ENCODE data around the gene HOXB3. TPM values are rescaled to one million over a fixed set of nuclear protein-coding genes. Genes with fewer than 3 reads are reported as not detected.

The HOXB3 gene
- total and polyA plus RNA-seq, 2 of the 13 experiments (the other 11 are each of a cell fraction or from before 2014, with no cell fraction given) = not detected

DNA sequence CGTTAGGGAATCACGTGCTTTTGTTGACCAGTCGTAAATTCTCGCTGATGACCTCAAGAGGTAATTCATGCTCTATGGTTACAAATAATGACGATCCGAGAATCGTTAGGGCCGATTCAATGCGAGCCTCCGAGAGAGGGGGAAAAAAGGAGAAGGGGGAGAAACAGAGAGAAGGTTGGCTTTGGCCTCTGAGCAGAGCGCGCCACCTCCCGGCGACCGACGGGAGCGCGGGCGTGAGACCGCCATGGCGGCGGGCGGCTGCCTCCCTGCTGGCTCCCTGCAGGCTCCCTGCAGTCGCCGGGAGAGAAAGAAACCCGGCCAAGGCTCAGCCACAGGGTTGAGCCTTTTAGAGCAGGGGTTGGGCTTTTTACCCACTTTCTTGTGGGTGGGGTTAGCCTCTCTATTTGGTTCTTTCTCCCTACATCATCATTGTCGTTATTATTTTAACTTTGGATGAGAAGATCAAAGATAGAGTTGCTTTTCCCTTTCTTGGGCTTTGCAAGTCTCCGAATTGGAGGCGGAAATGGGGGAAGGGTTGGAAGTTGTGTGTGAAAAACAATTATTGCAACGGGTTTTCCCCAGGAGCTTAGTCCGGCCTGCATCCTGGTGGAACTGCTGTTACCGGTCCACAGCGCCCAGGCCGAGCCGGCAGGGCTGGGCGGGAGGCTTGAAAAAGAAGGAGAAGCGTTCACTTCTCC is 3.9 kb upstream of the HOXB3 start (continued):
- TF ChIP-seq, protein P1, sequence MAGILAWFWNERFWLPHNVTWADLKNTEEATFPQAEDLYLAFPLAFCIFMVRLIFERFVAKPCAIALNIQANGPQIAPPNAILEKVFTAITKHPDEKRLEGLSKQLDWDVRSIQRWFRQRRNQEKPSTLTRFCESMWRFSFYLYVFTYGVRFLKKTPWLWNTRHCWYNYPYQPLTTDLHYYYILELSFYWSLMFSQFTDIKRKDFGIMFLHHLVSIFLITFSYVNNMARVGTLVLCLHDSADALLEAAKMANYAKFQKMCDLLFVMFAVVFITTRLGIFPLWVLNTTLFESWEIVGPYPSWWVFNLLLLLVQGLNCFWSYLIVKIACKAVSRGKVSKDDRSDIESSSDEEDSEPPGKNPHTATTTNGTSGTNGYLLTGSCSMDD (CRISPR knock-in tag; IDR thresholded peaks at IDR 0.05) = no peak
- TF ChIP-seq NFE2L2 (IDR thresholded peaks at IDR 0.05; ENCODE audit: low read length) = no peak
- TF ChIP-seq, protein P2, sequence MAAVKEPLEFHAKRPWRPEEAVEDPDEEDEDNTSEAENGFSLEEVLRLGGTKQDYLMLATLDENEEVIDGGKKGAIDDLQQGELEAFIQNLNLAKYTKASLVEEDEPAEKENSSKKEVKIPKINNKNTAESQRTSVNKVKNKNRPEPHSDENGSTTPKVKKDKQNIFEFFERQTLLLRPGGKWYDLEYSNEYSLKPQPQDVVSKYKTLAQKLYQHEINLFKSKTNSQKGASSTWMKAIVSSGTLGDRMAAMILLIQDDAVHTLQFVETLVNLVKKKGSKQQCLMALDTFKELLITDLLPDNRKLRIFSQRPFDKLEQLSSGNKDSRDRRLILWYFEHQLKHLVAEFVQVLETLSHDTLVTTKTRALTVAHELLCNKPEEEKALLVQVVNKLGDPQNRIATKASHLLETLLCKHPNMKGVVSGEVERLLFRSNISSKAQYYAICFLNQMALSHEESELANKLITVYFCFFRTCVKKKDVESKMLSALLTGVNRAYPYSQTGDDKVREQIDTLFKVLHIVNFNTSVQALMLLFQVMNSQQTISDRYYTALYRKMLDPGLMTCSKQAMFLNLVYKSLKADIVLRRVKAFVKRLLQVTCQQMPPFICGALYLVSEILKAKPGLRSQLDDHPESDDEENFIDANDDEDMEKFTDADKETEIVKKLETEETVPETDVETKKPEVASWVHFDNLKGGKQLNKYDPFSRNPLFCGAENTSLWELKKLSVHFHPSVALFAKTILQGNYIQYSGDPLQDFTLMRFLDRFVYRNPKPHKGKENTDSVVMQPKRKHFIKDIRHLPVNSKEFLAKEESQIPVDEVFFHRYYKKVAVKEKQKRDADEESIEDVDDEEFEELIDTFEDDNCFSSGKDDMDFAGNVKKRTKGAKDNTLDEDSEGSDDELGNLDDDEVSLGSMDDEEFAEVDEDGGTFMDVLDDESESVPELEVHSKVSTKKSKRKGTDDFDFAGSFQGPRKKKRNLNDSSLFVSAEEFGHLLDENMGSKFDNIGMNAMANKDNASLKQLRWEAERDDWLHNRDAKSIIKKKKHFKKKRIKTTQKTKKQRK (IDR thresholded peaks at IDR 0.05; ENCODE audit: low read length) = no peak
- TF ChIP-seq, protein P3, sequence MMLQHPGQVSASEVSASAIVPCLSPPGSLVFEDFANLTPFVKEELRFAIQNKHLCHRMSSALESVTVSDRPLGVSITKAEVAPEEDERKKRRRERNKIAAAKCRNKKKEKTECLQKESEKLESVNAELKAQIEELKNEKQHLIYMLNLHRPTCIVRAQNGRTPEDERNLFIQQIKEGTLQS (CRISPR knock-in tag; IDR thresholded peaks at IDR 0.05) = no peak
- no peak for TF ChIP-seq ZNF256 (CRISPR knock-in tag; conservative IDR thresholded peaks at IDR 0.05)
- TF ChIP-seq TSC22D2 (CRISPR knock-in tag; IDR thresholded peaks at IDR 0.05; ENCODE audit: borderline replicate concordance) = no peak
- TF ChIP-seq ARNT2 (CRISPR knock-in tag; IDR thresholded peaks at IDR 0.05; ENCODE audit: low read depth) = no peak
- TF ChIP-seq, protein P4, sequence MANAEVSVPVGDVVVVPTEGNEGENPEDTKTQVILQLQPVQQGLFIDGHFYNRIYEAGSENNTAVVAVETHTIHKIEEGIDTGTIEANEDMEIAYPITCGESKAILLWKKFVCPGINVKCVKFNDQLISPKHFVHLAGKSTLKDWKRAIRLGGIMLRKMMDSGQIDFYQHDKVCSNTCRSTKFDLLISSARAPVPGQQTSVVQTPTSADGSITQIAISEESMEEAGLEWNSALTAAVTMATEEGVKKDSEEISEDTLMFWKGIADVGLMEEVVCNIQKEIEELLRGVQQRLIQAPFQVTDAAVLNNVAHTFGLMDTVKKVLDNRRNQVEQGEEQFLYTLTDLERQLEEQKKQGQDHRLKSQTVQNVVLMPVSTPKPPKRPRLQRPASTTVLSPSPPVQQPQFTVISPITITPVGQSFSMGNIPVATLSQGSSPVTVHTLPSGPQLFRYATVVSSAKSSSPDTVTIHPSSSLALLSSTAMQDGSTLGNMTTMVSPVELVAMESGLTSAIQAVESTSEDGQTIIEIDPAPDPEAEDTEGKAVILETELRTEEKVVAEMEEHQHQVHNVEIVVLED (CRISPR knock-in tag; IDR thresholded peaks at IDR 0.05; ENCODE audit: borderline replicate concordance) = no peak
- TF ChIP-seq, protein P5, sequence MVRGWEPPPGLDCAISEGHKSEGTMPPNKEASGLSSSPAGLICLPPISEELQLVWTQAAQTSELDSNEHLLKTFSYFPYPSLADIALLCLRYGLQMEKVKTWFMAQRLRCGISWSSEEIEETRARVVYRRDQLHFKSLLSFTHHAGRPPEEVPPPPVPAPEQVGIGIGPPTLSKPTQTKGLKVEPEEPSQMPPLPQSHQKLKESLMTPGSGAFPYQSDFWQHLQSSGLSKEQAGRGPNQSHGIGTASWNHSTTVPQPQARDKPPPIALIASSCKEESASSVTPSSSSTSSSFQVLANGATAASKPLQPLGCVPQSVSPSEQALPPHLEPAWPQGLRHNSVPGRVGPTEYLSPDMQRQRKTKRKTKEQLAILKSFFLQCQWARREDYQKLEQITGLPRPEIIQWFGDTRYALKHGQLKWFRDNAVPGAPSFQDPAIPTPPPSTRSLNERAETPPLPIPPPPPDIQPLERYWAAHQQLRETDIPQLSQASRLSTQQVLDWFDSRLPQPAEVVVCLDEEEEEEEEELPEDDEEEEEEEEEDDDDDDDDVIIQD (CRISPR knock-in tag; IDR thresholded peaks at IDR 0.05; ENCODE audit: low read depth) = no peak
- TF ChIP-seq HDAC2 (CRISPR knock-in tag; IDR thresholded peaks at IDR 0.05) = no peak
- no peak for TF ChIP-seq RBFOX2 (IDR thresholded peaks at IDR 0.05; ENCODE audit: low read depth, low read length)
- TF ChIP-seq ZSCAN25 (CRISPR knock-in tag; IDR thresholded peaks at IDR 0.05) = no peak
- TF ChIP-seq HNRNPH1 (optimal IDR thresholded peaks at IDR 0.05; ENCODE audit: low read depth, low read length) = no peak
- no peak for TF ChIP-seq ZNF30 (CRISPR knock-in tag; IDR thresholded peaks at IDR 0.05)
- peak; percentile 42; the same call in 1 of the 2 replicates for TF ChIP-seq SMC3 (IDR thresholded peaks at IDR 0.05; ENCODE audit: low read length)
- no peak for TF ChIP-seq ZNF761 (CRISPR knock-in tag; conservative IDR thresholded peaks at IDR 0.05)
- TF ChIP-seq ZNF230 (CRISPR knock-in tag; IDR thresholded peaks at IDR 0.05) = no peak
- TF ChIP-seq, protein P6, sequence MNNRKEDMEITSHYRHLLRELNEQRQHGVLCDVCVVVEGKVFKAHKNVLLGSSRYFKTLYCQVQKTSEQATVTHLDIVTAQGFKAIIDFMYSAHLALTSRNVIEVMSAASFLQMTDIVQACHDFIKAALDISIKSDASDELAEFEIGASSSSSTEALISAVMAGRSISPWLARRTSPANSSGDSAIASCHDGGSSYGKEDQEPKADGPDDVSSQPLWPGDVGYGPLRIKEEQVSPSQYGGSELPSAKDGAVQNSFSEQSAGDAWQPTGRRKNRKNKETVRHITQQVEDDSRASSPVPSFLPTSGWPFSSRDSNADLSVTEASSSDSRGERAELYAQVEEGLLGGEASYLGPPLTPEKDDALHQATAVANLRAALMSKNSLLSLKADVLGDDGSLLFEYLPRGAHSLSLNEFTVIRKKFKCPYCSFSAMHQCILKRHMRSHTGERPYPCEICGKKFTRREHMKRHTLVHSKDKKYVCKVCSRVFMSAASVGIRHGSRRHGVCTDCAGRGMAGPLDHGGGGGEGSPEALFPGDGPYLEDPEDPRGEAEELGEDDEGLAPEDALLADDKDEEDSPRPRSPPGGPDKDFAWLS (CRISPR knock-in tag; IDR thresholded peaks at IDR 0.05; ENCODE audit: borderline replicate concordance) = no peak
- peak; percentile 86 for TF ChIP-seq XRCC5 (optimal IDR thresholded peaks at IDR 0.05; ENCODE audit: low read length)
